Measurements from ENCODE around the gene LANCL1. TPM values are rescaled to one million over a fixed set of nuclear protein-coding genes. Genes with fewer than 3 reads are reported as not detected.
A peak's percentile ranks its signal among the peaks of the same experiment; 100 is the strongest.

LANCL1 gene
- total and polyA plus RNA-seq, 2 experiments from 2014 or later, result 47.1 to 54.5 TPM

GRCh38 chr2:210445732-210446131 is 30.8 kb downstream of the LANCL1 start:
- H3K4me1 ChIP-seq (ENCODE audit: low read depth), result no peaks in the 10 kb centered on the region
- H3K27ac ChIP-seq, result peak overlapping the region; percentile 58
- H3K27me3 ChIP-seq, result no peaks in the 10 kb centered on the region
- no peaks in the 10 kb centered on the region for H3K36me3 ChIP-seq
- H3K4me3 ChIP-seq, result no peak overlapping the region
- H3K9me3 ChIP-seq (ENCODE audit: low read depth), result no peaks in the 10 kb centered on the region
- no peak for TF ChIP-seq CTCF (IDR thresholded peaks at IDR 0.05; ENCODE audit: low read depth, low read length)
- DNase-seq (ENCODE audit: low read depth in 1 of 2, low spot score in 1 of 2), result no peak

- H3K36me3 ChIP-seq, result peaks cover 3% of the 10 kb centered on the region
- no peak overlapping the region for H3K27ac ChIP-seq
- no peaks in the 10 kb centered on the region for H3K4me1 ChIP-seq (ENCODE audit: low read depth)
- no peak overlapping the region for H3K4me3 ChIP-seq
- TF ChIP-seq CTCF (IDR thresholded peaks at IDR 0.05; ENCODE audit: low read depth, low read length), result peak; percentile 66
- DNase-seq (ENCODE audit: low read depth in 1 of 2, low spot score in 1 of 2), result peak; percentile 32 to 37
- no peaks in the 10 kb centered on the region for H3K9me3 ChIP-seq (ENCODE audit: low read depth)
- no peaks in the 10 kb centered on the region for H3K27me3 ChIP-seq
Measured at GRCh38 chr2:210445116-210445707, 31.3 kb downstream of the LANCL1 start.

GRCh38 chr2:210443527-210443926 is 33.0 kb downstream of the LANCL1 start:
- Histone ChIP-seq H3K4me1 (ENCODE audit: low read depth) (no peaks in the 10 kb centered on the region), H3K36me3 (peaks cover 4% of the 10 kb centered on the region), H3K27ac (no peak overlapping the region), H3K27me3 (no peaks in the 10 kb centered on the region), H3K4me3 (no peak overlapping the region), H3K9me3 (ENCODE audit: low read depth) (no peaks in the 10 kb centered on the region)
- no peak for DNase-seq (ENCODE audit: low read depth in 1 of 2, low spot score in 1 of 2)
- TF ChIP-seq CTCF (IDR thresholded peaks at IDR 0.05; ENCODE audit: low read depth, low read length), result no peak

GRCh38 chr2:210442878-210443277 is 33.7 kb downstream of the LANCL1 start:
- Histone ChIP-seq H3K27me3 (no peaks in the 10 kb centered on the region), H3K9me3 (ENCODE audit: low read depth) (no peaks in the 10 kb centered on the region), H3K36me3 (peaks cover 4% of the 10 kb centered on the region), H3K27ac (no peak overlapping the region), H3K4me3 (no peak overlapping the region), H3K4me1 (ENCODE audit: low read depth) (no peaks in the 10 kb centered on the region)
- no peak for TF ChIP-seq CTCF (IDR thresholded peaks at IDR 0.05; ENCODE audit: low read depth, low read length)
- DNase-seq (ENCODE audit: low read depth in 1 of 2, low spot score in 1 of 2), result no peak

GRCh38 chr2:210442457-210442856 is 34.1 kb downstream of the LANCL1 start:
- no peak for TF ChIP-seq CTCF (IDR thresholded peaks at IDR 0.05; ENCODE audit: low read depth, low read length)
- no peak overlapping the region for H3K27ac ChIP-seq
- no peaks in the 10 kb centered on the region for H3K27me3 ChIP-seq
- peaks cover 7% of the 10 kb centered on the region for H3K36me3 ChIP-seq
- H3K9me3 ChIP-seq (ENCODE audit: low read depth), result no peaks in the 10 kb centered on the region
- no peak overlapping the region for H3K4me3 ChIP-seq
- no peaks in the 10 kb centered on the region for H3K4me1 ChIP-seq (ENCODE audit: low read depth)
- DNase-seq (ENCODE audit: low read depth in 1 of 2, low spot score in 1 of 2), result no peak
